Activated naive CD4-positive, alpha-beta T cell treated with anti-CD3 and anti-CD28 coated beads for 36 hours (primary cell): ENCODE data around the gene CLDN9. TPM values are rescaled to one million over a fixed set of nuclear protein-coding genes. Genes with fewer than 3 reads are reported as not detected.

Experiments used
- CTCF ChIA-PET: fragments of 350-600 bp; sonication (Branson Sonifier 250); formaldehyde crosslinking; loops from one replicate; lab custom pipeline; 2021; ENCODE audit warnings: antibody characterized with exemption; lab: Charles Lee
- DNase-seq: peaks from one replicate; pipeline ENCODE4 v3.0.0-alpha.2; 2020
- H3K27ac Mint-ChIP-seq: one replicate; pipeline ENCODE4 v1.8.0; 2021; ENCODE audit warnings: mild to moderate bottlenecking, mixed read lengths
- H3K27me3 Mint-ChIP-seq: one replicate; pipeline ENCODE4 v1.8.0; 2021; ENCODE audit warnings: low read depth, mixed read lengths
- H3K36me3 Mint-ChIP-seq: one replicate; pipeline ENCODE4 v1.8.0; 2021; ENCODE audit warnings: low read depth, mixed read lengths
- H3K4me1 Mint-ChIP-seq: one replicate; pipeline ENCODE4 v1.8.0; 2021; ENCODE audit warnings: low read depth, mixed read lengths
- H3K4me3 Mint-ChIP-seq: one replicate; pipeline ENCODE4 v1.8.0; 2021; ENCODE audit warnings: mild to moderate bottlenecking, moderate library complexity, mixed read lengths
- H3K9me3 Mint-ChIP-seq: one replicate; pipeline ENCODE4 v1.8.0; 2021; ENCODE audit warnings: mixed read lengths
- intact Hi-C: fragments of 100-400 bp; cut with micrococcal nuclease; formaldehyde crosslinking; loops from one replicate; pipeline ENCODE4 v1.15.1; 2023
- total RNA-seq, 2 experiments: library from RNA; stranded (reverse); gene quantifications; one replicate each; pipeline ENCODE4 v1.2.3, GENCODE V29; 2021

Gene CLDN9
- total RNA-seq, 2 experiments from 2014 or later: not detected

DNA sequence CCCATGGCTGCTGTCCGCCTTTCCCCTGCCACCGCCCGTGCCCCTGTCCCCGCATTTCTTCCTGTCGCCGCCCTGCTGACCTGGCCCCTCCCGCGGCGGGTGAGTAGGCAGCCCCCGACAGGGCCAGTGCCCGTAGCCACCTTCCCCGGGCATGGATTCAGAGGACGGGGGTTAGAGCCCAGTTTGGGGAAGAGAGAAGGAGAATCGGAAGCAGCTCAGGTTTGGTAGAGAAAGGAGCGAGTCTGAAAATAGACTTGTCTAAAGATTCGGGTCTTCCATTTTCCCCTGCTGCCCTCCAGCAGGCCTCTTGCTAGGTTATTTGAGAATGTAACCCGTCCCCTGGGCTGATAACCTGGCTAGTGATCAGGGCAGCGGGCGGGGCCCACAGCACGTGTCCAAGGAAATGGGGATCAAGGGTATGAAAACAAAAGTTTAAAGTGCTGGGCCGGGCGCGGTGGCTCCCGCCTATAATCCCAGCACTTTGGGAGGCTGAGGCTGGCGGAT lies 7.9 kb upstream of the CLDN9 start:
- Mint-ChIP-seq H3K36me3 (no peaks in the 10 kb centered on the region), H3K27ac (no peak overlapping the region), H3K27me3 (peaks cover 2% of the 10 kb centered on the region), H3K9me3 (no peaks in the 10 kb centered on the region), H3K4me1 (peaks cover 25% of the 10 kb centered on the region), H3K4me3 (peak overlapping the region; percentile 59)
- CTCF ChIA-PET: interaction anchor here (13.3 kb wide), 1 partner anchor 22 kb away, joined by 310 read pairs; the partner anchor contains the start of genes CLDN6, HCFC1R1, THOC6 and TNFRSF12A
- DNase-seq: no peak
- intact Hi-C loops: loop anchor here (1.0 to 2.0 kb wide), 2 partner anchors 16 to 119 kb away; partner anchors contain the start of gene TNFRSF12A

GRCh38 chr16:3007059-3007956 lies 5.4 kb upstream of the CLDN9 start:
- Mint-ChIP-seq H3K4me1 (peaks cover 28% of the 10 kb centered on the region), H3K4me3 (no peak overlapping the region), H3K9me3 (no peaks in the 10 kb centered on the region), H3K27me3 (peaks cover 2% of the 10 kb centered on the region), H3K36me3 (no peaks in the 10 kb centered on the region), H3K27ac (no peak overlapping the region)
- intact Hi-C loops: no loop called here
- CTCF ChIA-PET: interaction anchor here (0.9 to 13.3 kb wide), 4 partner anchors 19 to 127 kb away, joined by 3 to 310 read pairs (median 4); partner anchors contain the start of genes CLDN6, HCFC1R1, THOC6 and TNFRSF12A
- no peak for DNase-seq

DNA sequence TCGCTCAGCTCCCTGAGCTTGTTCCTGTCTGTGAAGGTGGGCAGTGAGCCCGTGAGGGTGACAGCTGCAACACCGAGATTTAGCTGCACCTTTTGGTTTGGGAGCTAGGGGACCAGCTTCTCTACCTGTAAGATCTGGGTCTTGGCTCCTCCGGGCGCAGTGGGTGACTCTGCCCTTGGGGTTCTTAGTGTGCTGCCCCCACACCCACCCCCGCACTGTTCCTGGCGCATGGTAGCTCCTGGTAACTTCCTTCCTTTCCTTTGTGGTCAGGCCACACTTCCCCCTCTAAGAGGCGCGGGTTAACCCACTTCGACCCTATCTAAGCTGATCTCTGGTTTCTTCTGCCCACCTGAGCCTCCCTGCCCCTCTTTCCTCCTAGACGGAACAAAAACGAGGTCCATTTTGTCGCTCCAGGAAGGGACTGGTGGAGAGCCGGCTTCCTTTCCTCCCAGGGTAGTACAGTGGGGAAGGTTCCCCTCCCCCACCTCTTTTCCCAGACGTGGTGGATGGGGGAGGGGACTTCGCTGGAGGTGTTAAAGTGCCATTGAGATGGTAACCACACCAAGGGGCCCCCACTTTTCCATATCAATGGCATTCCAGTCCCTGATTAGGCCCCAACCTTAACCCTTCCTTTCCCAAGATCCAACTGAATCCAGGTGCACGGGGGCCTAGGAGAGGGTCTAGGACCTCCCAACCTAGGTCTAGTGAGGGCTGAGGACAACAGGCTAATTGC lies 4.6 kb upstream of the CLDN9 start:
- H3K9me3 Mint-ChIP-seq: no peaks in the 10 kb centered on the region
- peaks cover 2% of the 10 kb centered on the region for H3K27me3 Mint-ChIP-seq
- no peak overlapping the region for H3K4me3 Mint-ChIP-seq
- CTCF ChIA-PET: interaction anchor here (0.9 to 13.3 kb wide), 3 partner anchors 19 to 127 kb away, joined by 3 to 310 read pairs (median 3); partner anchors contain the start of genes CLDN6, HCFC1R1, THOC6 and TNFRSF12A
- DNase-seq: no peak
- no peaks in the 10 kb centered on the region for H3K36me3 Mint-ChIP-seq
- no peak overlapping the region for H3K27ac Mint-ChIP-seq
- intact Hi-C loops: no loop called here
- peaks cover 30% of the 10 kb centered on the region for H3K4me1 Mint-ChIP-seq

- H3K4me3 Mint-ChIP-seq: no peak overlapping the region
- no peak overlapping the region for H3K27ac Mint-ChIP-seq
- DNase-seq: no peak
- H3K4me1 Mint-ChIP-seq: peaks cover 30% of the 10 kb centered on the region
- intact Hi-C loops: no loop called here
- CTCF ChIA-PET: interaction anchor here (13.3 kb wide), 1 partner anchor 18 kb away, joined by 310 read pairs; the partner anchor contains the start of genes CLDN6, HCFC1R1, THOC6 and TNFRSF12A
- H3K36me3 Mint-ChIP-seq: no peaks in the 10 kb centered on the region
- no peaks in the 10 kb centered on the region for H3K9me3 Mint-ChIP-seq
- H3K27me3 Mint-ChIP-seq: peaks cover 2% of the 10 kb centered on the region
Observed at GRCh38 chr16:3008690-3009037, 4.1 kb upstream of the CLDN9 start.

GRCh38 chr16:3009568-3010390 lies 2.9 kb upstream of the CLDN9 start:
- Mint-ChIP-seq H3K27ac (no peak overlapping the region), H3K4me3 (no peak overlapping the region), H3K36me3 (no peaks in the 10 kb centered on the region), H3K4me1 (peaks cover 30% of the 10 kb centered on the region), H3K9me3 (no peaks in the 10 kb centered on the region), H3K27me3 (peaks cover 2% of the 10 kb centered on the region)
- CTCF ChIA-PET: interaction anchor here (0.6 to 13.3 kb wide), 2 partner anchors 17 to 387 kb away, joined by 3 to 310 read pairs; partner anchors contain the start of genes CLDN6, HCFC1R1, THOC6 and TNFRSF12A
- intact Hi-C loops: no loop called here
- DNase-seq: no peak

DNA sequence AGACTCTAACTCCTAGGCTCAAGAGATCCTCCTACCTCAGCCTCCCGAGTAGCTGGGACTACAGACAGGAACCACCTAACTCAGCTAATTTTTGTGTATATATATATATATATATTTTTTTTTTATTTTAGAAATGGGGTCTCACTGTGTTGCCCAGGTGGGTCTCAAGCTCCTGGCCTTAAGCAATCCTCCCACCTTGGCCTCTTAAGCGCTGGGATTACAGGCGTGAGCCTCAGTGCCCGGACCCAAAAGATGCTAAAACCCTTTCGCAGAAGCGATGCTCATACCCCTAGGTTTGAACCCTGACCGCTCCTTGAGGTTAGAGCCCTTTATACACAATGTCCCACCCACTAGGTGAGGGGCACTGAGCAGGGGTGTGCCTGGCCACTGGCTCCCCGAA lies 2.2 kb upstream of the CLDN9 start:
- CTCF ChIA-PET: interaction anchor here (0.6 to 13.3 kb wide), 2 partner anchors 16 to 386 kb away, joined by 3 to 310 read pairs; partner anchors contain the start of genes CLDN6, HCFC1R1, THOC6 and TNFRSF12A
- Mint-ChIP-seq H3K27me3 (peaks cover 2% of the 10 kb centered on the region), H3K4me3 (no peak overlapping the region), H3K9me3 (no peaks in the 10 kb centered on the region), H3K36me3 (no peaks in the 10 kb centered on the region), H3K27ac (no peak overlapping the region), H3K4me1 (peaks cover 30% of the 10 kb centered on the region)
- DNase-seq: no peak
- intact Hi-C loops: no loop called here

- Mint-ChIP-seq H3K9me3 (no peaks in the 10 kb centered on the region), H3K27me3 (no peaks in the 10 kb centered on the region), H3K36me3 (no peaks in the 10 kb centered on the region), H3K27ac (no peak overlapping the region), H3K4me1 (peaks cover 22% of the 10 kb centered on the region), H3K4me3 (no peak overlapping the region)
- no peak for DNase-seq
- CTCF ChIA-PET: interaction anchor here (13.3 kb wide), 1 partner anchor 15 kb away, joined by 310 read pairs; the partner anchor contains the start of genes CLDN6, HCFC1R1, THOC6 and TNFRSF12A
- intact Hi-C loops: no loop called here
Observed at GRCh38 chr16:3012246-3012645, 477 bp upstream of the CLDN9 start.

DNA sequence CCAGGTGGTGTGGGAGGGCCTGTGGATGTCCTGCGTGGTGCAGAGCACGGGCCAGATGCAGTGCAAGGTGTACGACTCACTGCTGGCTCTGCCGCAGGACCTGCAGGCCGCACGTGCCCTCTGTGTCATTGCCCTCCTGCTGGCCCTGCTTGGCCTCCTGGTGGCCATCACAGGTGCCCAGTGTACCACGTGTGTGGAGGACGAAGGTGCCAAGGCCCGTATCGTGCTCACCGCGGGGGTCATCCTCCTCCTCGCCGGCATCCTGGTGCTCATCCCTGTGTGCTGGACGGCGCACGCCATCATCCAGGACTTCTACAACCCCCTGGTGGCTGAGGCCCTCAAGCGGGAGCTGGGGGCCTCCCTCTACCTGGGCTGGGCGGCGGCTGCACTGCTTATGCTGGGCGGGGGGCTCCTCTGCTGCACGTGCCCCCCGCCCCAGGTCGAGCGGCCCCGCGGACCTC lies 798 bp downstream of the CLDN9 start:
- intact Hi-C loops: no loop called here
- Mint-ChIP-seq H3K27me3 (peaks cover 2% of the 10 kb centered on the region), H3K4me3 (no peak overlapping the region), H3K9me3 (no peaks in the 10 kb centered on the region), H3K27ac (no peak overlapping the region), H3K36me3 (no peaks in the 10 kb centered on the region), H3K4me1 (peaks cover 14% of the 10 kb centered on the region)
- CTCF ChIA-PET: interaction anchor here (1.0 kb wide), 1 partner anchor 31 kb away, joined by 4 read pairs; no protein-coding TSS in a partner anchor
- no peak for DNase-seq

- Mint-ChIP-seq H3K9me3 (no peaks in the 10 kb centered on the region), H3K4me1 (peaks cover 10% of the 10 kb centered on the region), H3K27me3 (peaks cover 3% of the 10 kb centered on the region), H3K27ac (no peak overlapping the region), H3K36me3 (no peaks in the 10 kb centered on the region), H3K4me3 (no peak overlapping the region)
- CTCF ChIA-PET: interaction anchor here (1.0 kb wide), 1 partner anchor 32 kb away, joined by 4 read pairs; no protein-coding TSS in a partner anchor
- intact Hi-C loops: no loop called here
- no peak for DNase-seq
Observed at GRCh38 chr16:3013998-3014690, 1.4 kb downstream of the CLDN9 start.

DNA sequence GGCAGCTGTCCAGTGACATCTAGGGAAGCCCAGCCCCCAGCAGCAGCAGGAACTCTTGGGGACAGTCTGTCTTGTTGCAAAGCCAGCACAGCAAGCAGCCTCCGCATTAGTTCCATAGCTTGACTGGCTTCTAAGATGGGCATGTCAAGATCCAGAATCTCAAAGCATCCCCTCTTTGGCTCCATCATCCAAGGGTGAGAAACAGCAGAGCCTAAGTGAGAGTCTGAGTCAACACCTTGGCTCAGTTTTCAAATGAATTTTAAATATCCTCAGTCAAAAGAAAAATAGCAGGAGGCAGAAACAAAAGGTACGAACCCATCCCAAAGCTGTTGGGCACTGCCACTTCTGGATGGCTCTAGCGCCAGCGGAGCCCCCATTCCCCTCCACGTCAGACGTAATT lies 2.2 kb downstream of the CLDN9 start:
- Mint-ChIP-seq H3K27ac (no peak overlapping the region), H3K9me3 (no peaks in the 10 kb centered on the region), H3K4me3 (no peak overlapping the region), H3K4me1 (peaks cover 16% of the 10 kb centered on the region), H3K27me3 (peaks cover 4% of the 10 kb centered on the region), H3K36me3 (no peaks in the 10 kb centered on the region)
- DNase-seq: no peak
- CTCF ChIA-PET: no interaction called here
- intact Hi-C loops: no loop called here
